Neuronal stem cell (in vitro differentiated cells): Measurements from ENCODE around the gene L3MBTL4.

ENCODE experiments used
- DNase-seq: peaks from one replicate; pipeline ENCODE4 v3.0.0-alpha.2; 2013; ENCODE audit warnings: low spot score
- H2AFZ ChIP-seq: one replicate; pipeline ENCODE4 v1.6.1; 2013; ENCODE audit warnings: mild to moderate bottlenecking, low read length, inconsistent platforms
- H2AK5ac ChIP-seq: 2 replicates; pipeline ENCODE4 v1.6.1; 2013; ENCODE audit warnings: low read depth, mild to moderate bottlenecking, inconsistent platforms, low read length, moderate library complexity, mixed read lengths
- H2BK120ac ChIP-seq: 2 replicates; pipeline ENCODE4 v1.6.1; 2013; ENCODE audit warnings: low read depth, mild to moderate bottlenecking, inconsistent platforms, low read length, moderate library complexity, mixed read lengths
- H2BK12ac ChIP-seq: one replicate; pipeline ENCODE4 v1.6.1; 2013; ENCODE audit warnings: low read length, inconsistent platforms
- H2BK15ac ChIP-seq: 2 replicates; pipeline ENCODE4 v1.6.1; 2013; ENCODE audit warnings: mild to moderate bottlenecking, low read length, inconsistent platforms, mixed read lengths
- H2BK5ac ChIP-seq: one replicate; pipeline ENCODE4 v1.6.1; 2013; ENCODE audit warnings: inconsistent platforms, mild to moderate bottlenecking, low read length, moderate library complexity
- H3K14ac ChIP-seq: one replicate; pipeline ENCODE4 v1.6.1; 2013; ENCODE audit warnings: low read length, inconsistent platforms
- H3K18ac ChIP-seq: 2 replicates; pipeline ENCODE4 v1.6.1; 2013; ENCODE audit warnings: low read length, inconsistent platforms
- H3K23ac ChIP-seq: 2 replicates; pipeline ENCODE4 v1.6.1; 2013; ENCODE audit warnings: low read depth, mild to moderate bottlenecking, mixed read lengths, low read length, inconsistent platforms; ENCODE audit not compliant: poor library complexity
- H3K27ac ChIP-seq: replicated peaks from 3 replicates; pipeline ENCODE4 v1.5.1; 2013; ENCODE audit warnings: low read length, inconsistent platforms
- H3K27me3 ChIP-seq, 3 experiments: 2 replicates each; pipeline ENCODE4 v1.6.1; 2013; ENCODE audit warnings: low read length in 3 of 3, mild to moderate bottlenecking in 2 of 3, inconsistent platforms in 1 of 3, low read depth in 1 of 3, mixed read lengths in 1 of 3, moderate library complexity in 1 of 3; ENCODE audit not compliant: control insufficient read depth in 3 of 3, insufficient read depth in 3 of 3
- H3K36me3 ChIP-seq, 2 donors: replicated peaks in 1 of 2; 2 replicates each; pipeline ENCODE4 v1.6.1; 2013; ENCODE audit warnings: low read length in 2 of 2; ENCODE audit not compliant: control insufficient read depth in 2 of 2, insufficient read depth in 2 of 2
- H3K4ac ChIP-seq: 2 replicates; pipeline ENCODE4 v1.6.1; 2013; ENCODE audit warnings: inconsistent platforms, mild to moderate bottlenecking, low read length, moderate library complexity
- H3K4me1 ChIP-seq, 2 donors: 1 replicate in 1 of 2; 2 replicates in 1 of 2; pipeline ENCODE4 v1.6.1; 2013; ENCODE audit warnings: low read length in 2 of 2, low read depth in 1 of 2; ENCODE audit not compliant: control insufficient read depth in 2 of 2, insufficient read depth in 1 of 2
- H3K4me2 ChIP-seq: one replicate; pipeline ENCODE4 v1.6.1; 2013; ENCODE audit warnings: mild to moderate bottlenecking, low read length, inconsistent platforms; ENCODE audit not compliant: insufficient read depth, poor library complexity, severe bottlenecking
- H3K4me3 ChIP-seq, 2 donors: 2 replicates each; pipeline ENCODE4 v1.5.1; 2013; ENCODE audit warnings: low read length in 2 of 2, mild to moderate bottlenecking in 2 of 2, inconsistent platforms in 1 of 2, moderate library complexity in 1 of 2
- H3K79me1 ChIP-seq: one replicate; pipeline ENCODE4 v1.6.1; 2013; ENCODE audit warnings: low read depth, mild to moderate bottlenecking, inconsistent platforms, low read length, moderate library complexity
- H3K9ac ChIP-seq: one replicate; pipeline ENCODE4 v1.6.1; 2013; ENCODE audit warnings: mild to moderate bottlenecking, low read depth, low read length, inconsistent platforms; ENCODE audit not compliant: poor library complexity
- H3K9me3 ChIP-seq, 2 donors: replicated peaks in 1 of 2; 2 replicates each; pipeline versions ENCODE3 to v1.6.1; 2013; ENCODE audit warnings: low read length in 2 of 2, mild to moderate bottlenecking in 2 of 2, inconsistent platforms in 1 of 2, low read depth in 1 of 2, mixed read lengths in 1 of 2, moderate library complexity in 1 of 2; ENCODE audit not compliant: control insufficient read depth in 2 of 2, insufficient read depth in 1 of 2
- H4K8ac ChIP-seq: one replicate; pipeline ENCODE4 v1.6.1; 2013; ENCODE audit warnings: low read depth, mild to moderate bottlenecking, inconsistent platforms, low read length, moderate library complexity
- H4K91ac ChIP-seq: one replicate; pipeline ENCODE4 v1.6.1; 2013; ENCODE audit warnings: low read length, low read depth, mild to moderate bottlenecking, inconsistent platforms; ENCODE audit not compliant: poor library complexity
- WGBS, 2 donors: extraction: QIAGEN DNeasy Blood & Tissue Kit; methylation state at CpG; one replicate each; pipeline ENCODE4 v1.1.7; 2013; ENCODE audit warnings: missing lambda C conversion rate in 2 of 2, mixed read lengths in 1 of 2; ENCODE audit not compliant: insufficient read length in 2 of 2, insufficient replicate concordance in 1 of 2; ENCODE audit errors: extremely low coverage in 2 of 2; 5-methylcytosine and 5-hydroxymethylcytosine counted together

Gene L3MBTL4

DNA sequence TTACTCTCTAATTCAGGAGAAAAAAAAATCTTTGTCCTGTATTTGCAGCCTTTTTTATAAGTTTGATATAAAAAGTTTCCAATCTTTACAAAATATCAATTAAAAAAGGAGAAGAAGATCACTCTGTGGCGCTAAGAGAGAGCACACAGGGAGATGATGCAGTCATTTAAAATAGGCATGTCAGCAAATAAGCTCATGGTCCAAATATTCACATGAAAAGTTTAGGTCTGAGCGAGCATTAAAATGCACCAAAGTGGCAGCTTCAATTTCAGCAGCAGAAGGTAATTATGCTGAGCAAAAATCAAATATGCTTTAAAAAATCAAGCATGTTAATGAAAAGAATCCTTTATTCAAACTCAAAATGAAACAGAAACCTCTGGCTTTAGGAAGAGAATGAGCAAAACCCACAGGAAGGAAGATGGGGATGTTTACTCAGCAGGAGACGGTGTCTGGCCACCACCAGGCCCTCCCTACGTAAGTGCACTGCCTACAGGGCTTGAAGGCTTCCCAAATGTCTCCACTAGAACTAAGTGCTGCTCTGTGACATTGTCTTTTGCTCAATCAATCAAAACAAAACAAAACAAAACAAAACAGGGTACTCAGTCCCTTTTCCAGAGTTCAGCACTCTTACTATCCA, 120.4 kb downstream of the L3MBTL4 start:
- WGBS, 2 donors, result no CpG with 5 or more reads among the region's 4 CpGs

GRCh38 chr18:6289843-6290242, 124.9 kb downstream of the L3MBTL4 start:
- H2BK15ac ChIP-seq, result no peak overlapping the region
- H2AFZ ChIP-seq, result no peak overlapping the region
- H3K18ac ChIP-seq, result no peak overlapping the region
- H3K23ac ChIP-seq, result no peak overlapping the region
- H3K36me3 ChIP-seq, result no peaks in the 10 kb centered on the region
- no peak overlapping the region for H3K9ac ChIP-seq
- H4K91ac ChIP-seq, result no peak overlapping the region
- peaks cover 0 to 3% of the 10 kb centered on the region in 2 donors for H3K4me1 ChIP-seq
- no peak overlapping the region for H3K14ac ChIP-seq
- H3K4me3 ChIP-seq, result no peak overlapping the region
- no CpG with 5 or more reads among the region's 4 CpGs for WGBS, 2 donors
- no peak overlapping the region for H2BK5ac ChIP-seq
- no peak overlapping the region for H2BK12ac ChIP-seq
- H3K4ac ChIP-seq, result no peak overlapping the region
- no peak overlapping the region for H2AK5ac ChIP-seq
- DNase-seq, result no peak
- no peaks in the 10 kb centered on the region for H3K27me3 ChIP-seq
- H3K9me3 ChIP-seq, result no peaks in the 10 kb centered on the region
- no peak overlapping the region for H2BK120ac ChIP-seq
- H4K8ac ChIP-seq, result no peak overlapping the region
- H3K79me1 ChIP-seq, result no peaks in the 10 kb centered on the region
- no peak overlapping the region for H3K27ac ChIP-seq
- H3K4me2 ChIP-seq, result no peak overlapping the region

More for the DNA sequence above, 120.4 kb downstream of the L3MBTL4 start:
- Histone ChIP-seq H3K4ac (no peak overlapping the region), H2AK5ac (no peak overlapping the region), H3K4me2 (no peak overlapping the region), H3K79me1 (no peaks in the 10 kb centered on the region), H3K4me3 (no peak overlapping the region), H2BK5ac (no peak overlapping the region), H4K8ac (no peak overlapping the region), H3K27me3 (no peaks in the 10 kb centered on the region), H2BK120ac (no peak overlapping the region), H3K27ac (no peak overlapping the region), H3K36me3 (no peaks in the 10 kb centered on the region), H2AFZ (no peak overlapping the region), H3K23ac (no peak overlapping the region), H3K14ac (no peak overlapping the region), H3K18ac (no peak overlapping the region), H3K9me3 (no peaks in the 10 kb centered on the region), H2BK12ac (no peak overlapping the region), H2BK15ac (no peak overlapping the region), H3K9ac (no peak overlapping the region), H3K4me1 (no peaks in the 10 kb centered on the region), H4K91ac (no peak overlapping the region)
- no peak for DNase-seq

DNA sequence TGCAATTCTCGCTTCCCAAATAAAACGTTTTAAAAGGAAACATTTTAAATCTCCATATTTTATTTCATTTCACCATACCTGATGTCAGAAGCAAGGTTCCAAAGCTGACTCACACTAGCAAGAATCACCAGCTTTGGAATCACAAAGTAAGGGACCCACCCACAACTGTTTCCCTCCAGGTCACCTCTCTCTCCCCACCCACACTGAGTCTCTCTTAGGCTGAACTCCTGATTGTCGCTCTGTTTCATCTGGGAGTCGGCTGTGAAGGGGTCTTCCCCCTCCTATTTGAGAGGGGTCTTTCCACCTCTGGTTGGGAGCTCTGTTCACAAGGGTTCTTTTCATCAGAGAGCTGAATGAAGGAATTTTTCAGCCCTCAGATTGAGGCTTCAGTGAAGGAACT, 128.1 kb downstream of the L3MBTL4 start:
- H2BK120ac ChIP-seq, result no peak overlapping the region
- no peak overlapping the region for H2BK15ac ChIP-seq
- no peaks in the 10 kb centered on the region for H3K9me3 ChIP-seq
- no peak overlapping the region for H3K4me3 ChIP-seq
- no peak overlapping the region for H3K23ac ChIP-seq
- no peak overlapping the region for H3K18ac ChIP-seq
- no peak overlapping the region for H4K8ac ChIP-seq
- H3K4me1 ChIP-seq, result peaks cover 0 to 3% of the 10 kb centered on the region in 2 donors
- H3K4ac ChIP-seq, result no peak overlapping the region
- no peak for DNase-seq
- H2BK5ac ChIP-seq, result no peak overlapping the region
- H2AFZ ChIP-seq, result no peak overlapping the region
- H3K27ac ChIP-seq, result no peak overlapping the region
- H3K27me3 ChIP-seq, result no peaks in the 10 kb centered on the region
- no peak overlapping the region for H2BK12ac ChIP-seq
- no peak overlapping the region for H2AK5ac ChIP-seq
- H4K91ac ChIP-seq, result no peak overlapping the region
- H3K36me3 ChIP-seq, result no peaks in the 10 kb centered on the region
- H3K14ac ChIP-seq, result no peak overlapping the region
- no peaks in the 10 kb centered on the region for H3K79me1 ChIP-seq
- 100% methylated on average over 2 of the region's 4 CpGs; no CpG with 5 or more reads in 1 of the 2 donors for WGBS, 2 donors
- H3K4me2 ChIP-seq, result no peak overlapping the region
- no peak overlapping the region for H3K9ac ChIP-seq

- Histone ChIP-seq H3K18ac (peak overlapping the region; percentile 27), H2BK12ac (no peak overlapping the region), H3K4me3 (peak overlapping the region in 1 of 2 donors; percentile 10), H3K4me1 (peaks cover 3% of the 10 kb centered on the region in 2 donors), H3K14ac (no peak overlapping the region), H3K9me3 (no peaks in the 10 kb centered on the region), H3K9ac (no peak overlapping the region), H4K91ac (no peak overlapping the region), H2BK5ac (no peak overlapping the region), H3K4me2 (no peak overlapping the region), H2AFZ (no peak overlapping the region), H3K27ac (no peak overlapping the region), H2BK120ac (no peak overlapping the region), H3K36me3 (no peaks in the 10 kb centered on the region), H3K4ac (no peak overlapping the region), H3K79me1 (no peaks in the 10 kb centered on the region), H3K23ac (peak overlapping the region; percentile 29), H3K27me3 (no peaks in the 10 kb centered on the region), H2BK15ac (no peak overlapping the region), H2AK5ac (no peak overlapping the region), H4K8ac (no peak overlapping the region)
- no CpG with 5 or more reads among the region's 22 CpGs for WGBS, 2 donors
- DNase-seq, result no peak
Measured at GRCh38 chr18:6284761-6285160, 129.9 kb downstream of the L3MBTL4 start.
